ENCODE measurements around the gene PYGM.

The PYGM gene

GRCh38 chr11:64759722-64760719 lies at the start of gene PYGM:
PYGM (minus strand) TSS chr11:64759974; CDS start chr11:64759898, 76 bp downstream.
- Histone ChIP-seq H3K27me3 (no peaks in the 10 kb centered on the region), H3K4me1 (peaks cover 8 to 68% (median 56%) of the 10 kb centered on the region in 4 donors), H3K36me3 (peaks cover 14 to 34% (median 19%) of the 10 kb centered on the region in 3 donors), H3K27ac (peak within 1 kb of the TSS; percentile 86 to 93), H3K4me3 (peak within 1 kb of the TSS; percentile 52 to 57), H3K9me3 (no peaks in the 10 kb centered on the region)
- TF ChIP-seq CTCF (IDR thresholded peaks at IDR 0.05), result no peak
- peak; percentile 87 to 97 for DNase-seq
- intact Hi-C loops (cut with DNase I; ENCODE audit: low total_unique reads), result no loop called here

- Histone ChIP-seq H3K4me3 (no peak overlapping the region), H3K9me3 (no peaks in the 10 kb centered on the region), H3K27ac (no peak overlapping the region), H3K4me1 (peaks cover 0 to 43% (median 29%) of the 10 kb centered on the region in 4 donors), H3K27me3 (no peaks in the 10 kb centered on the region), H3K36me3 (peaks cover 0 to 42% (median 13%) of the 10 kb centered on the region in 3 donors)
- intact Hi-C loops (cut with DNase I; ENCODE audit: low total_unique reads), result no loop called here
- no peak for TF ChIP-seq CTCF (IDR thresholded peaks at IDR 0.05)
- DNase-seq, result no peak
Observed at GRCh38 chr11:64805481-64805880, 45.7 kb upstream of the PYGM start.

- no peaks in the 10 kb centered on the region for H3K9me3 ChIP-seq
- H3K4me3 ChIP-seq, result peak overlapping the region; percentile 63 to 75
- peak overlapping the region; percentile 89 to 90 for H3K27ac ChIP-seq
- peaks cover 0 to 37% (median 24%) of the 10 kb centered on the region in 4 donors for H3K4me1 ChIP-seq
- intact Hi-C loops (cut with DNase I; ENCODE audit: low total_unique reads), result no loop called here
- no peak for DNase-seq
- no peak for TF ChIP-seq CTCF (IDR thresholded peaks at IDR 0.05)
- H3K36me3 ChIP-seq, result peaks cover 0 to 51% (median 17%) of the 10 kb centered on the region in 3 donors
- no peaks in the 10 kb centered on the region for H3K27me3 ChIP-seq
Observed at GRCh38 chr11:64804346-64805210, 44.8 kb upstream of the PYGM start.

DNA sequence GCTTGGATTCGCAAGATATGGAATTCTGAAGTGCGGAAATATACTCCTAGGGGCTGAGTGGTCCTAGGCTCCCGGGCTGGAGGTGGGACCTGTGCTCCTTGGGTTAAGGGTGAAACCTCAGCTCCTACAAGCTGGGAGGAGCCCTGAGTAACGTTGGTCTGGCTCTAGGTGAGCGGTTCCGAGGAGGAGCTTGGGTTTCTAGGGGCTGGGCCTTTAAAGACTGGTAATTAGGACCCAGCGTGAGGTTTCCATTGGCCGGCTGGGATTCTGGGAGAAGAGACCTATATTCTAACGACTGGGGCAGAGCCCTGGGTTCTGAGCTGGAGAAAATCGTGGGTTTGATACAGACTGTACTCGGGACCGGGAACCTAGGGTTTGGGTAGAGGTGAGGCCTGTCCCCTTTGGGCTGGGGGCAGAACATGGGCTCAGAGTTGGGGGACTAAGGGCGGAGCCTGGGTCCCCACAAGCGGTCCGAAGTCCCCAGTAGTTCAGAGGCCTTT lies 44.1 kb upstream of the PYGM start:
- intact Hi-C loops (cut with DNase I; ENCODE audit: low total_unique reads), result no loop called here
- Histone ChIP-seq H3K27me3 (no peaks in the 10 kb centered on the region), H3K4me1 (peaks cover 0 to 30% (median 20%) of the 10 kb centered on the region in 4 donors), H3K9me3 (no peaks in the 10 kb centered on the region), H3K36me3 (peaks cover 0 to 58% (median 19%) of the 10 kb centered on the region in 3 donors), H3K27ac (peak overlapping the region; percentile 89 to 90), H3K4me3 (peak overlapping the region; percentile 63 to 75)
- TF ChIP-seq CTCF (IDR thresholded peaks at IDR 0.05), result no peak
- DNase-seq, result no peak

- Histone ChIP-seq H3K4me3 (peak within 1 kb of the TSS; percentile 63 to 75), H3K36me3 (peaks cover 0 to 64% (median 19%) of the 10 kb centered on the region in 3 donors), H3K4me1 (peaks cover 0 to 26% (median 20%) of the 10 kb centered on the region in 4 donors), H3K9me3 (no peaks in the 10 kb centered on the region), H3K27me3 (no peaks in the 10 kb centered on the region), H3K27ac (peak within 1 kb of the TSS; percentile 89 to 90)
- TF ChIP-seq CTCF (IDR thresholded peaks at IDR 0.05), result peak in 1 of 2 experiments; percentile 11
- intact Hi-C loops (cut with DNase I; ENCODE audit: low total_unique reads), result no loop called here
- DNase-seq, result peak; percentile 95
Observed at GRCh38 chr11:64803158-64803845, 43.5 kb upstream of the PYGM start, which contains the start of gene MAP4K2. MAP4K2 (minus strand) TSS chr11:64803214; CDS start chr11:64803149, 65 bp downstream.

Data from tibial artery (tissue), 4 donors.